H1 (cell line): ENCODE measurements around the gene DPH6. TPM values are rescaled to one million over a fixed set of nuclear protein-coding genes. Genes with fewer than 3 reads are reported as not detected.

Experiments
- CTCF ChIA-PET: fragments of 300-600 bp; sonication (Branson Sonifier 250); formaldehyde crosslinking; loops from one replicate; lab custom pipeline; 2021; ENCODE audit not compliant: partially characterized antibody; lab: Charles Lee
- POLR2A ChIA-PET: fragments of 300-600 bp; sonication (Branson Sonifier 250); formaldehyde crosslinking; loops from one replicate; lab custom pipeline; 2021; ENCODE audit warnings: inconsistent platforms; ENCODE audit not compliant: partially characterized antibody; lab: Charles Lee
- DNase-seq, 2 experiments: peaks; one replicate each; pipeline versions ENCODE4 v3.0.0 to v3.0.0-alpha.2; 2010 to 2022; ENCODE audit warnings: low spot score in 2 of 2, low read depth in 1 of 2, mixed read lengths in 1 of 2
- FAIRE-seq: peaks from 2 replicates; lab custom pipeline; 2011; peaks lifted over from hg19 to GRCh38; lab: Jason Lieb, UNC
- H2AFZ ChIP-seq: 2 replicates; pipeline ENCODE4 v1.8.1; 2012; ENCODE audit warnings: low read length, inconsistent platforms
- H2AK5ac ChIP-seq: 2 replicates; pipeline ENCODE4 v1.6.1; 2013; ENCODE audit warnings: low read depth, low read length
- H2BK120ac ChIP-seq: replicated peaks from 2 replicates; pipeline ENCODE3; 2013; ENCODE audit warnings: low read depth, low read length, inconsistent platforms
- H2BK12ac ChIP-seq: 2 replicates; pipeline ENCODE4 v1.6.1; 2013; ENCODE audit warnings: low read depth, low read length
- H2BK15ac ChIP-seq: 2 replicates; pipeline ENCODE4 v1.6.1; 2013; ENCODE audit warnings: low read length
- H2BK20ac ChIP-seq: 2 replicates; pipeline ENCODE4 v1.6.1; 2013; ENCODE audit warnings: low read length
- H2BK5ac ChIP-seq: 2 replicates; pipeline ENCODE4 v1.6.1; 2013; ENCODE audit warnings: low read depth, low read length
- H3K14ac ChIP-seq: 2 replicates; pipeline ENCODE4 v1.6.1; 2013; ENCODE audit warnings: inconsistent platforms; ENCODE audit not compliant: insufficient read length
- H3K18ac ChIP-seq: 2 replicates; pipeline ENCODE4 v1.6.1; 2013; ENCODE audit warnings: low read length; ENCODE audit errors: extremely low read depth
- H3K23ac ChIP-seq: 2 replicates; pipeline ENCODE4 v1.6.1; 2013; ENCODE audit warnings: inconsistent platforms; ENCODE audit not compliant: insufficient read length
- H3K23me2 ChIP-seq: 2 replicates; pipeline ENCODE4 v1.6.1; 2013; ENCODE audit warnings: low read depth, low read length
- H3K27ac ChIP-seq: 2 replicates; pipeline ENCODE4 v1.6.1; 2011; ENCODE audit warnings: low read depth, low read length, inconsistent platforms
- H3K27me3 ChIP-seq, 4 experiments: replicated peaks in 1 of 4; 1 replicate in 1 of 4; 2 replicates in 3 of 4; pipeline versions ENCODE4 v1.6.1 to v1.8.1; 2011 to 2013; ENCODE audit warnings: low read length in 3 of 4, mild to moderate bottlenecking in 3 of 4, inconsistent platforms in 2 of 4, mixed read lengths in 2 of 4, moderate library complexity in 1 of 4; ENCODE audit not compliant: control insufficient read depth in 3 of 4, insufficient read depth in 3 of 4; ENCODE audit errors: extremely low read depth in 1 of 4
- H3K36me3 ChIP-seq, 4 experiments: 2 replicates each; pipeline versions ENCODE4 v1.6.1 to v1.8.1; 2011 to 2013; ENCODE audit warnings: mild to moderate bottlenecking in 4 of 4, low read length in 3 of 4, moderate library complexity in 2 of 4, control low read depth in 1 of 4, inconsistent platforms in 1 of 4; ENCODE audit not compliant: insufficient read depth in 4 of 4, control insufficient read depth in 2 of 4
- H3K4ac ChIP-seq: replicated peaks from 2 replicates; pipeline ENCODE3; 2013; ENCODE audit warnings: low read length, low read depth, mixed read lengths, inconsistent platforms; ENCODE audit not compliant: insufficient read length
- H3K4me1 ChIP-seq, 4 experiments: replicated peaks in 1 of 4; 1 replicate in 1 of 4; 2 replicates in 3 of 4; pipeline versions ENCODE4 v1.6.1 to v1.8.1; 2011 to 2013; ENCODE audit warnings: low read length in 3 of 4, inconsistent platforms in 2 of 4, mixed read lengths in 1 of 4; ENCODE audit not compliant: insufficient read depth in 4 of 4, control insufficient read depth in 3 of 4
- H3K4me2 ChIP-seq, 2 experiments: 2 replicates each; pipeline versions ENCODE4 v1.6.1 to v1.8.1; 2011 to 2013; ENCODE audit warnings: low read depth in 2 of 2, low read length in 2 of 2, control low read depth in 1 of 2, inconsistent platforms in 1 of 2, mild to moderate bottlenecking in 1 of 2; ENCODE audit not compliant: insufficient read depth in 1 of 2
- H3K4me3 ChIP-seq, 4 experiments: fragments of 200-600, 300-600 bp in 1 of 4; sonication (generic), shearing (Covaris generic), sonication (Bioruptor Twin) in 1 of 4; 2 replicates each; pipeline versions ENCODE4 v1.5.1 to v1.8.1; 2011 to 2016; ENCODE audit warnings: low read length in 4 of 4, low read depth in 3 of 4, control low read depth in 2 of 4, inconsistent platforms in 2 of 4, mild to moderate bottlenecking in 2 of 4, mixed read lengths in 1 of 4, moderate library complexity in 1 of 4; ENCODE audit not compliant: insufficient read depth in 2 of 4; ENCODE audit errors: extremely low read depth in 1 of 4
- H3K56ac ChIP-seq: replicated peaks from 2 replicates; pipeline ENCODE3; 2013; ENCODE audit warnings: low read depth, mild to moderate bottlenecking, mixed read lengths, low read length, inconsistent platforms; ENCODE audit not compliant: insufficient read length
- H3K79me1 ChIP-seq: 2 replicates; pipeline ENCODE4 v1.6.1; 2013; ENCODE audit warnings: low read depth, low read length, control low read depth
- H3K79me2 ChIP-seq, 2 experiments: 2 replicates each; pipeline versions ENCODE4 v1.6.1 to v1.8.1; 2012 to 2013; ENCODE audit warnings: low read length in 2 of 2, mild to moderate bottlenecking in 2 of 2, inconsistent platforms in 1 of 2; ENCODE audit not compliant: insufficient read depth in 2 of 2, control insufficient read depth in 1 of 2
- H3K9ac ChIP-seq, 4 experiments: replicated peaks in 1 of 4; 1 replicate in 1 of 4; 2 replicates in 3 of 4; pipeline versions ENCODE4 v1.6.1 to v1.8.1; 2011 to 2013; ENCODE audit warnings: low read depth in 3 of 4, low read length in 3 of 4, control low read depth in 2 of 4, mild to moderate bottlenecking in 2 of 4, moderate library complexity in 2 of 4, inconsistent platforms in 1 of 4; ENCODE audit errors: extremely low read depth in 1 of 4
- H3K9me3 ChIP-seq, 2 experiments: 2 replicates each; pipeline versions ENCODE4 v1.6.1 to v1.8.1; 2012 to 2013; ENCODE audit warnings: mild to moderate bottlenecking in 2 of 2, moderate library complexity in 2 of 2, control low read depth in 1 of 2, inconsistent platforms in 1 of 2, low read depth in 1 of 2, low read length in 1 of 2, mixed read lengths in 1 of 2; ENCODE audit not compliant: insufficient read depth in 2 of 2
- H4K20me1 ChIP-seq, 2 experiments: replicated peaks in 1 of 2; 2 replicates each; pipeline versions ENCODE3 to v1.8.1; 2011 to 2013; ENCODE audit warnings: inconsistent platforms in 2 of 2, low read length in 2 of 2, mild to moderate bottlenecking in 1 of 2; ENCODE audit not compliant: insufficient read depth in 2 of 2, control insufficient read depth in 1 of 2
- H4K5ac ChIP-seq: 2 replicates; pipeline ENCODE4 v1.6.1; 2013; ENCODE audit warnings: low read length, low read depth, mixed read lengths, inconsistent platforms; ENCODE audit not compliant: insufficient read length
- H4K8ac ChIP-seq: 2 replicates; pipeline ENCODE4 v1.8.0; 2013; ENCODE audit warnings: mild to moderate bottlenecking, moderate library complexity, low read length, inconsistent platforms; ENCODE audit not compliant: insufficient read depth; ENCODE audit errors: extremely low read depth
- H4K91ac ChIP-seq: replicated peaks from 2 replicates; pipeline ENCODE3; 2013; ENCODE audit warnings: low read length, mixed read lengths, inconsistent platforms; ENCODE audit not compliant: insufficient read length
- CBX8 ChIP-seq: fragments of 300-800, 300-1000 bp; sonication (generic); IDR thresholded peaks from 2 replicates; pipeline ENCODE4 v1.7.1; 2016; ENCODE audit warnings: low read depth, low read length, borderline replicate concordance
- CEBPB ChIP-seq: IDR thresholded peaks from 2 replicates; pipeline ENCODE4 v1.6.1; 2012; ENCODE audit warnings: low read depth, low read length
- GABPA ChIP-seq: IDR thresholded peaks from 2 replicates; pipeline ENCODE4 v1.6.1; 2011; ENCODE audit warnings: mild to moderate bottlenecking, low read length, moderate library complexity, borderline replicate concordance; ENCODE audit not compliant: insufficient read depth
- GTF2F1 ChIP-seq: IDR thresholded peaks from 2 replicates; pipeline ENCODE4 v1.6.1; 2012; ENCODE audit warnings: low read depth, low read length, improper control_type of control experiment, borderline replicate concordance
- RAD21 ChIP-seq, 2 experiments: IDR thresholded peaks in 1 of 2; conservative IDR thresholded peaks in 1 of 2; 2 replicates each; pipeline ENCODE4 v1.6.1; 2011; ENCODE audit warnings: low read depth in 2 of 2, low read length in 2 of 2, improper control_type of control experiment in 1 of 2, inconsistent platforms in 1 of 2, mild to moderate bottlenecking in 1 of 2, moderate library complexity in 1 of 2
- SIRT6 ChIP-seq: IDR thresholded peaks from one replicate; pipeline ENCODE4 v1.7.1; 2012; ENCODE audit warnings: low read length, inconsistent platforms
- SIX5 ChIP-seq: IDR thresholded peaks from 2 replicates; pipeline ENCODE4 v1.6.1; 2011; ENCODE audit warnings: mild to moderate bottlenecking, low read depth, low read length
- WGBS, 2 experiments: shearing (Covaris generic) in 1 of 2; methylation state at CpG; one replicate each; pipeline versions ENCODE4 v1.1.6 to v1.1.7; 2013 to 2015; ENCODE audit warnings: low lambda C conversion rate in 2 of 2, mixed read lengths in 2 of 2, inconsistent platforms in 1 of 2, low coverage in 1 of 2, missing lambda C conversion rate in 1 of 2; ENCODE audit not compliant: insufficient replicate concordance in 2 of 2, insufficient coverage in 1 of 2, insufficient read length in 1 of 2; ENCODE audit errors: extremely low coverage in 1 of 2, missing lambda C conversion rate in 1 of 2; 5-methylcytosine and 5-hydroxymethylcytosine counted together
- polyA plus RNA-seq, 7 experiments: library from polyadenylated mRNA; depleted of rRNA in 3 of 7; stranded (reverse) in 5 of 7; unstranded in 2 of 7; fragments of >200 nt in 5 of 7; fragments of 200-250 nt in 2 of 7; gene quantifications; 1 replicate in 5 of 7; 2 replicates in 1 of 7; 4 replicates in 1 of 7; pipeline versions ENCODE4 v1.2.1 to v1.2.3, GENCODE V29; 2011 to 2013; ENCODE audit warnings: missing spikeins in 2 of 7, mixed read lengths in 2 of 7
- total RNA-seq: library from RNA; stranded (reverse); fragmentation: NEBNext Ultra II Directional; extraction: Animal tissue kit (Norgen Biotek cat#: 25700); gene quantifications from 2 replicates; pipeline ENCODE4 v1.2.1, GENCODE V29; 2021
- TF ChIP-seq, protein P1 (sequence below): IDR thresholded peaks from 2 replicates; pipeline ENCODE4 v1.6.1; 2011; ENCODE audit warnings: low read depth, mild to moderate bottlenecking, low read length; ENCODE audit not compliant: insufficient read depth

The DPH6 gene
- total and polyA plus RNA-seq, 2 of the 8 experiments (the other 6 are each of a cell fraction or from before 2014, with no cell fraction given) = 21.6 to 30.5 TPM

GRCh38 chr15:35487417-35487816, 58.5 kb downstream of the DPH6 start:
- Histone ChIP-seq H3K36me3 (peaks cover 0 to 3% (median 0%) of the 10 kb centered on the region in 4 experiments; a peak in 4 of 8 replicates), H3K9me3 (peaks cover 23 to 26% of the 10 kb centered on the region in 2 experiments), H3K18ac (no peak overlapping the region), H3K79me2 (no peaks in the 10 kb centered on the region), H4K5ac (no peak overlapping the region), H3K23ac (no peak overlapping the region), H3K4me2 (no peak overlapping the region), H3K4ac (no peak overlapping the region), H3K14ac (no peak overlapping the region), H2BK5ac (no peak overlapping the region), H3K4me1 (no peaks in the 10 kb centered on the region), H3K79me1 (no peaks in the 10 kb centered on the region), H2BK15ac (no peak overlapping the region), H4K91ac (no peak overlapping the region), H2BK12ac (no peak overlapping the region), H3K56ac (no peak overlapping the region), H3K4me3 (no peak overlapping the region), H2AFZ (no peak overlapping the region), H3K27me3 (no peaks in the 10 kb centered on the region), H2BK20ac (no peak overlapping the region), H3K9ac (no peak overlapping the region), H3K23me2 (no peaks in the 10 kb centered on the region), H4K8ac (no peak overlapping the region), H2AK5ac (no peak overlapping the region), H3K27ac (no peak overlapping the region), H2BK120ac (no peak overlapping the region), H4K20me1 (no peaks in the 10 kb centered on the region)
- ChIA-PET CTCF (interaction anchor here (0.6 to 0.8 kb wide), 2 partner anchors 46 to 175 kb away, joined by 3 to 4 read pairs; no protein-coding TSS in a partner anchor), POLR2A (no interaction called here)
- 88% methylated on average over 2 of the region's 2 CpGs; no CpG with 5 or more reads in 1 of the 2 experiments for WGBS, 2 experiments
- no peak for FAIRE-seq
- DNase-seq = no peak
- TF ChIP-seq SIX5 (no peak), GTF2F1 (no peak), CBX8 (no peak), RAD21 (IDR thresholded peaks at IDR 0.05 in 1 of 2, conservative IDR thresholded peaks at IDR 0.05 in 1 of 2; ENCODE audit: low read depth in 2 of 2, low read length in 2 of 2) (no peak), CEBPB (no peak), GABPA (no peak), SIRT6 (no peak)
- TF ChIP-seq, protein P1, sequence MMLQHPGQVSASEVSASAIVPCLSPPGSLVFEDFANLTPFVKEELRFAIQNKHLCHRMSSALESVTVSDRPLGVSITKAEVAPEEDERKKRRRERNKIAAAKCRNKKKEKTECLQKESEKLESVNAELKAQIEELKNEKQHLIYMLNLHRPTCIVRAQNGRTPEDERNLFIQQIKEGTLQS = no peak
